Measurements from ENCODE around the gene TYW5.
A peak's percentile ranks its signal among the peaks of the same experiment; 100 is the strongest.

The TYW5 gene

GRCh38 chr2:199912553-199913114, 42.7 kb downstream of the TYW5 start:
- peak; percentile 8 for DNase-seq

DNA sequence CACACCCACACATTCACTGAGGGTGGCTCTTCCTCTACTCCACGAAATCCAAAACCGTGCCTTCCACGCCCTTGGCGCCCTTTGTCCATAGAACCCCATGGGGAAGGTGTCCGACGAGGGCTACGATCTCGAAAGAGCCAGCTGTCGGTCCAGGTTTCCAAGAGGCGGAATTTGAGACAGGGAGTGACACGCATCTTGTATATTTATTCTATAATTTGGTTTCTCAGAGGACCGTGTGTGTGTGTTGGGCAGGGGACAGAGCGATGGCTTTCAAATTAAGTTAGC, 43.5 kb downstream of the TYW5 start:
- no peak for DNase-seq

GRCh38 chr2:199911052-199911876, 44.0 kb downstream of the TYW5 start, which contains the start of gene C2orf69:
Gene C2orf69 (plus strand): TSS chr2:199911293. CDS start chr2:199911439, 146 bp downstream.
- DNase-seq = peak; percentile 99

- DNase-seq = no peak
These were observed 44.8 kb downstream of the TYW5 start for GRCh38 chr2:199910338-199911051.

DNA sequence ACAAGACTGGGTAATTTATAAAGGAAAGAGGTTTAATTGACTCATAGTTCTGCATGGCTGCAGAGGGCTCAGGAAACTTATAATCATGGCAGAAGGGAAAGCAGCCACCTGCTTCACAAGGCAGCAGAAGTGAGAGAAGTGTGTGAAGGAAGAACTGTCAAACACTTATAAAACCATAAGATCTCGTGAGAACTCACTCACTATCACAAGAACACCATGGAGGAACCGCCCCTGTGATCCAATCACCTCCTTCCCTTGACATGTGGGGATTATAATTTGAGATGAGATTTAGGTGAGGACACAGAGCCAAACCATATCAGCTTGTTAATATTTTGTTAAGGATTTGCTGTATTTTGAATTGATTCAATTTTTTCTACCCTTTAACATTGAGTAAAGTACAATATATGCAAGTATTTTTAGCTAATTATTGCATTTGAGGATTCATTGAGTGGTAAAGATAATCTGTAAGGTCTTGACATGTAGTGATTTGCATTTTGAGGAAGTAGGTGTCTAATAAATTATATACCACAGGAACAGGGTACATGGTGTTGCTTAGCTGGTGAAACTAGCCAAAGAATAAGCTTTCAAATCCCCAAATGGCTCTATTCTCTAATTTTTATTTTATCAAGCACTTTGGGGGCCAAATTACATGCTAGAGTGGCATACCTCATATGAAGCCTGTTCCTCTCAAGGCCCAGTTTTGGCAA, 48.1 kb downstream of the TYW5 start:
- no peak for DNase-seq

DNA sequence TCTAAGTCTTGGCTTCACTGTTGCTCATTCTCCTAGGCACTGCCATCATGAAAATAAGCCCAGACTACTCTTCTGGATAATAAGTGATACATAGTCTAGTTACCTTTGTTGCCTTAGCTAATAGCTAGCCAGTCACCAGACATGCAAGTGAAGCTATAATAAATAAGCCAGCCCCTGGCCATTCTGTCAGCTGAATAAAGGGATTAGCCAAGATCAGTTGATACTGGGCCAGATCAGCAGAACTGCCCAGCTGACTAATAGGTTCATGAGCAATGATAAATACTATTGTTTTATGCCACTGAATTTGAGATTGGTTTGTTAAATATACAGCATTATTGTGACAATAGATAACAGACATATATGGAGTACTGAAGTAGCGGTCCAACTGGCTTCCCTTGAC, 52.2 kb downstream of the TYW5 start:
- no peak for DNase-seq

- no peak for DNase-seq
These were observed 52.7 kb downstream of the TYW5 start for GRCh38 chr2:199902486-199903110.

DNA sequence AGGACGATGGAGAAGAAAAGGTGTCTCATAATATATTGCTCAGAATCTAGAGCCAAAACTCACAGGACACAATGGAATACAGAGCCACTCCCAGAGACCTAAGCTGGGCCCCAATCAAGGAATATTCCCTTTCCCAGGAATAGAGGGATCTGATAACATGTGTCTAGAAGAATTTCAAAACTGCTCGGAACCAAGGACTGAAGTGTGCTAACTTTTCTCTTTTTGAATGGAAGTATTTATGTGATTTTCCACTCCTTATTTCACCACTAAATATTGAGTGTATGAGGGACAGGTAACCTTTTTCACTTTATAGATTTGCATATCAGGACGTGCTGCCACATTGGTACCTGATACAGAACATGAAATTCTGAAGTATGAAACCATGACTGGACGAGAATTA, 53.3 kb downstream of the TYW5 start:
- DNase-seq = no peak

GRCh38 chr2:199896617-199897016, 58.7 kb downstream of the TYW5 start:
- DNase-seq = no peak

DNA sequence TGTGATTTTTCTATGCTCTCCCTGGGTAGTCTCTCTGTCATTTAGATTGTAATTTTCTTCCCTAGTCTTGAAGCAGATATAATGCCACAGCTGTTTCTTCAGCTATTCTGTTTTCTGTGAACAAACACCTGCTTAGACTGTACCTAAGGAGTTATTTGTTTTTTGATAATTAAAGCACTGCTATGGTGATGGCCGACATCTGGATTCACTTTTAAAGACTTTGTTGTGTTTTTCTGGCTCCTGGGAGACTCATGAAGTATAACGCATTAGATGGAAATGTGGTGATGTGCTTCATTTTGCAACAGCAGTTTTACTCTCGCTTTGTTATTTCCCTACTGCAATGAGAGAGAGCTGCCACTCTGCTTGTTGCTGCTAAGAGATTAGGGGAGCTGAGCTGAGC, 59.9 kb downstream of the TYW5 start:
- DNase-seq = no peak

DNA sequence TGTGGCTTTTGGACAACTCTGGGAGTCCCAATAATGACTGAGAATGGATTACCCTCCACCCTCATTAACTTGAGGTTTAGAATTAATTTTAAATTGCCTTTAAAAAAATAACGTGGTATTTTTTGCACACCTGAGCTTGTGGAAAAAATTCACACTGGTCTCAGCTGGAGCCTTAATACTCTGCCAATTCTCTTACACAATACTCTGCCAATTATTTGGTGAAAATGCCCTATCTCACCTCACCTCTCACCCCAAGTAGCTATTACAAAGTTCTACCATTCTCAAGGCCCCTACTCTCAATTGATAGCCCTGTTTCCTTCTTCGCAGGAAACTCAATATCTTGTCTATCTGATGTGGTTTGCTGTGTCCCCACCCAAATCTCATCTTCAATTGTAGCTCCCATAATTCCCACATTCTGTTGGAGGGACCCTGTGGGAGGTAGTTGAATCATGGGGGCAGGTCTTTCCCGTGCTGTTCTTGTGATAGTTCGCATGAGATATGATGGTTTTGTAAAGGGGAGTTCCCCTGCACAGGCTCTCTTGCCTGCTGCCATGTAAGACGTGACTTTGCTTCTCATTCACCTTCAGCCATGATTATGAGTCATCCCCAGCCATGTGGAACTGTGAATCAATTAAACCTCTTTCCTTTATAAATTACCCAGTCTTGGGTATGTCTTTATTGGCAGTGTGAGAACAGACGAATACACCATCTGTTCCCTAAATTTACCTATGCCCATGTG, 71.6 kb downstream of the TYW5 start:
- DNase-seq = no peak

- no peak for DNase-seq
These were observed 72.6 kb downstream of the TYW5 start for GRCh38 chr2:199882667-199883066.

Data from retina (tissue), 1 donor.